ENCODE data around the gene THRAP3.
"Not testable (repeated sequence)": the region's sequence is repeated elsewhere in the genome, so short reads cannot be mapped to it uniquely, and the experiment has no call there.

GRCh38 chr1:36196805-36197204 lies 27.4 kb upstream of the THRAP3 start:
- TF ChIP-seq CTCF (conservative IDR thresholded peaks at IDR 0.05; ENCODE audit: low read depth, low read length); EZH2 (IDR thresholded peaks at IDR 0.05; ENCODE audit: low read length, unreplicated experiment): not testable (repeated sequence)

Measured in PC-3 (cell line).